ENCODE results near the gene BAHD1.

BAHD1 gene

DNA sequence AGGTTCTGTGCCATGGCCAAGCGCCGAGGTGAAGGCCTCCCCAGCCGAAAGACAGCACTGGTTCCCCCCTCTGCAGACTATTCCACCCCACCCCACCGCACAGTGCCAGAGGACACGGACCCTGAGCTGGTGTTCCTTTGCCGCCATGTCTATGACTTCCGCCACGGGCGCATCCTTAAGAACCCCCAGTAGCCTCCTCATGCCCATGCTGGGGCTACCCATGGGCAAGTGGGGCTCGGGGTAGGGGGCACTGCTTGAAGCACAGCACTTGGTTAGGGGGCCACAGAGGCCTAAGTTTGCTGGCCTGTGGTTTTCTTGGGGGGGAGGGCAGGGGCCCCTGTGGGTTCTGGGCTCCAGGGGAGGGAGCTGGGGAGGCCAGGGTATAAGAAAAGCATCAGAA is 25.2 kb downstream of the BAHD1 start:
- Histone ChIP-seq H3K9me3 (ENCODE audit: insufficient read depth, low read depth, low read length) (no peaks in the 10 kb centered on the region), H3F3A (ENCODE audit: low read depth) (peaks cover 18% of the 10 kb centered on the region), H3K79me2 (ENCODE audit: insufficient read depth, low read length) (peaks cover 14% of the 10 kb centered on the region; the same call in 1 of the 2 replicates), H3K9ac (ENCODE audit: low read depth, low read length, poor library complexity, severe bottlenecking) (no peak overlapping the region), H3K4me1 (ENCODE audit: insufficient read depth, low read length, poor library complexity, severe bottlenecking) (peaks cover 6% of the 10 kb centered on the region), H3K4me2 (ENCODE audit: low read depth, low read length, poor library complexity, severe bottlenecking) (no peak overlapping the region), H3K4me3 (ENCODE audit: low read length, poor library complexity, severe bottlenecking) (no peak overlapping the region), H2AFZ (ENCODE audit: low read length) (no peak overlapping the region), H3K9me2 (replicated peaks; ENCODE audit: low read depth, low read length) (no peaks in the 10 kb centered on the region), H3K36me3 (ENCODE audit: insufficient read depth, low read length) (peaks cover 62% of the 10 kb centered on the region; the same call in 1 of the 2 replicates), H3K27me3 (ENCODE audit: insufficient read depth, low read length, poor library complexity, severe bottlenecking) (no peaks in the 10 kb centered on the region), H4K20me1 (ENCODE audit: insufficient read depth, low read length, poor library complexity, severe bottlenecking) (peaks cover 3% of the 10 kb centered on the region)
- no peak for TF ChIP-seq EZH2phosphoT487 (IDR thresholded peaks at IDR 0.05; ENCODE audit: borderline replicate concordance)
- TF ChIP-seq, protein P1, sequence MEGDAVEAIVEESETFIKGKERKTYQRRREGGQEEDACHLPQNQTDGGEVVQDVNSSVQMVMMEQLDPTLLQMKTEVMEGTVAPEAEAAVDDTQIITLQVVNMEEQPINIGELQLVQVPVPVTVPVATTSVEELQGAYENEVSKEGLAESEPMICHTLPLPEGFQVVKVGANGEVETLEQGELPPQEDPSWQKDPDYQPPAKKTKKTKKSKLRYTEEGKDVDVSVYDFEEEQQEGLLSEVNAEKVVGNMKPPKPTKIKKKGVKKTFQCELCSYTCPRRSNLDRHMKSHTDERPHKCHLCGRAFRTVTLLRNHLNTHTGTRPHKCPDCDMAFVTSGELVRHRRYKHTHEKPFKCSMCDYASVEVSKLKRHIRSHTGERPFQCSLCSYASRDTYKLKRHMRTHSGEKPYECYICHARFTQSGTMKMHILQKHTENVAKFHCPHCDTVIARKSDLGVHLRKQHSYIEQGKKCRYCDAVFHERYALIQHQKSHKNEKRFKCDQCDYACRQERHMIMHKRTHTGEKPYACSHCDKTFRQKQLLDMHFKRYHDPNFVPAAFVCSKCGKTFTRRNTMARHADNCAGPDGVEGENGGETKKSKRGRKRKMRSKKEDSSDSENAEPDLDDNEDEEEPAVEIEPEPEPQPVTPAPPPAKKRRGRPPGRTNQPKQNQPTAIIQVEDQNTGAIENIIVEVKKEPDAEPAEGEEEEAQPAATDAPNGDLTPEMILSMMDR (conservative IDR thresholded peaks at IDR 0.05; ENCODE audit: low read length) = no peak

DNA sequence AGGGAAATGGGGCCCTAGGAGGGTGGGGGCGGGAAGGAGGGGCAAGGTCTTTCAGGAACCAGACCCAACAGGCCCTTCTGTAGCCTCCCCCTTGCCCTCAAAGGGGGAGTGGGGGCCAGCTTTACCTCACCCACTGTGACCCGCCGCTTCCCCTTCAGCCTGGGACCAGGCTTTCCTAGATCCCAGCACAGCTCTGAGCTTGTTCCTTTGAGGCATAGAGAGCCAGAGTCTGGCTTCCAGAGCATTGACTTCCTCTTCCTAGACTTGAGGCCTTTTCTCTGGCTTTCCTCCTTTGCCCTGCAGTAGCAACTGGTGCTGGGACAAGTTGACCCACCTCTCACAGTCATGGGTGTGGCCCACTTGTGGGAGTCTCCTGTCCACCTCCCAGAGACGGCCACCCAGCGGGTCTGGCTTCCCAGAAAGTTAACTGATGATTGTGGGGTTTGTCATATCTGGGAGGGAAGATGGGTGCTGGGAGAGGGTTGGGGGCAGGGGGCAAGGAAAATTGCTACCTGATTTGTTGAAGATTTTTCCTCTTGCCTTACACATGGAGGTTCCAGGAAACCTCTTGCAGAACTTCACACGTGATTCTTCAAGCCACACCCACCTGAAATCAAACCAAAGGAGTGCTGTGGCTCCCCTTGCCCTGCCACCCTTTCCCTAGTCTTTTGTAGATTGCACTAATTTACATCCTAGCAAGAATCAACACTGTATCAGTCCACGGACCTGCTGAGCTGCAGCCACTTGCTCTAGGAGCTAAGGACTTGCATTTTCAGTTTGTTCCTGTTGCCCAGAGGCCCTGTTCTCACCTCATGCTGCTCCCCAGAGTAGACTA is 25.9 kb downstream of the BAHD1 start:
- peaks cover 18% of the 10 kb centered on the region for H3F3A ChIP-seq (ENCODE audit: low read depth)
- H3K9me3 ChIP-seq (ENCODE audit: insufficient read depth, low read depth, low read length) = no peaks in the 10 kb centered on the region
- peaks cover 60% of the 10 kb centered on the region; the same call in 1 of the 2 replicates for H3K36me3 ChIP-seq (ENCODE audit: insufficient read depth, low read length)
- no peak overlapping the region for H2AFZ ChIP-seq (ENCODE audit: low read length)
- H3K9ac ChIP-seq (ENCODE audit: low read depth, low read length, poor library complexity, severe bottlenecking) = no peak overlapping the region
- TF ChIP-seq, protein P1 (conservative IDR thresholded peaks at IDR 0.05; ENCODE audit: low read length) = no peak
- no peak for TF ChIP-seq EZH2phosphoT487 (IDR thresholded peaks at IDR 0.05; ENCODE audit: borderline replicate concordance)
- H3K27me3 ChIP-seq (ENCODE audit: insufficient read depth, low read length, poor library complexity, severe bottlenecking) = no peaks in the 10 kb centered on the region
- peaks cover 9% of the 10 kb centered on the region for H3K4me1 ChIP-seq (ENCODE audit: insufficient read depth, low read length, poor library complexity, severe bottlenecking)
- H4K20me1 ChIP-seq (ENCODE audit: insufficient read depth, low read length, poor library complexity, severe bottlenecking) = peaks cover 6% of the 10 kb centered on the region
- H3K4me3 ChIP-seq (ENCODE audit: low read length, poor library complexity, severe bottlenecking) = no peak overlapping the region
- peaks cover 14% of the 10 kb centered on the region for H3K79me2 ChIP-seq (ENCODE audit: insufficient read depth, low read length)
- no peaks in the 10 kb centered on the region for H3K9me2 ChIP-seq (replicated peaks; ENCODE audit: low read depth, low read length)
- no peak overlapping the region for H3K4me2 ChIP-seq (ENCODE audit: low read depth, low read length, poor library complexity, severe bottlenecking)

DNA sequence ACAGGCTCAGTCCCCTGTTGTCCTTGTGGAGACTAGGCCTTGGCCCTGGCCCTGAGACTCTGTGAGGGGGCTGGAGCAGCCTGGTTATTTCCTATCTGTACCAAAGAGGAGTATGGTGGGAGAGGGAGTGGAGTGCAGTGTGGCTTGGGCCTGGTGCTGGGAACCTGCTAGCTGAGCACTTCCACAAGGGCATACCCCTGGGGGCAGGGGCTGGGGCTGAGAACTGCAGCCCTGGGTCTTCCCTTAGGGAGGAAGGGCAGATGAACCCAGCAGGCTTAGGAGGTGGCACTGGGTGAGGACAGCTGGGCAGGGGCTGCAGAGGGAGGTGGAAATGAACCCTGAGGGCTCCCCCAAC is 26.5 kb downstream of the BAHD1 start:
- no peak overlapping the region for H2AFZ ChIP-seq (ENCODE audit: low read length)
- peaks cover 18% of the 10 kb centered on the region for H3F3A ChIP-seq (ENCODE audit: low read depth)
- H3K79me2 ChIP-seq (ENCODE audit: insufficient read depth, low read length) = peaks cover 16% of the 10 kb centered on the region
- H3K9ac ChIP-seq (ENCODE audit: low read depth, low read length, poor library complexity, severe bottlenecking) = no peak overlapping the region
- H4K20me1 ChIP-seq (ENCODE audit: insufficient read depth, low read length, poor library complexity, severe bottlenecking) = peaks cover 9% of the 10 kb centered on the region
- TF ChIP-seq, protein P1 (conservative IDR thresholded peaks at IDR 0.05; ENCODE audit: low read length) = no peak
- no peak for TF ChIP-seq EZH2phosphoT487 (IDR thresholded peaks at IDR 0.05; ENCODE audit: borderline replicate concordance)
- H3K4me1 ChIP-seq (ENCODE audit: insufficient read depth, low read length, poor library complexity, severe bottlenecking) = peaks cover 15% of the 10 kb centered on the region
- no peaks in the 10 kb centered on the region for H3K27me3 ChIP-seq (ENCODE audit: insufficient read depth, low read length, poor library complexity, severe bottlenecking)
- H3K9me3 ChIP-seq (ENCODE audit: insufficient read depth, low read depth, low read length) = no peaks in the 10 kb centered on the region
- no peaks in the 10 kb centered on the region for H3K9me2 ChIP-seq (replicated peaks; ENCODE audit: low read depth, low read length)
- no peak overlapping the region for H3K4me3 ChIP-seq (ENCODE audit: low read length, poor library complexity, severe bottlenecking)
- no peak overlapping the region for H3K4me2 ChIP-seq (ENCODE audit: low read depth, low read length, poor library complexity, severe bottlenecking)
- peaks cover 54% of the 10 kb centered on the region; the same call in 1 of the 2 replicates for H3K36me3 ChIP-seq (ENCODE audit: insufficient read depth, low read length)

Measured in Loucy (cell line).